ENCODE measurements around the gene SMIM7.

The SMIM7 gene

DNA sequence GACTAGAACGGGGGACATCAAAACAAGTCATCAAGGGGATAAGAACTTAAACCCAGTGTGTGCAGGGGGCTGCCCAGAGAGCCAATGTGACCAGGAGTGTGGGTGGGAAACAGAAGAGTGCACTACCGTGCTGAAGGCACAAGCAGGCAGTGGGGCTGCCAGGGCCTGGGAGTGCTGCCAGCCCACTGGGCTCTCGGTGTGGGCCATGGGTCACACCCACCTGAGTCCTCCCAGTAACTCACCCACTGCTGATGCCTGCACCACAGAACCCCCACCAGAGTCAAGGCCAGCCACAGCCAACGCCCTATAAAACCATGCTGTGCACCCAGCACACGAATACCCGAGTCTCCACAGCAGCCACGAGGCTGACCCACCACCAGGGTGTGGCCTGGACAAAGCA lies 40.5 kb downstream of the SMIM7 start:
- H3K4me3 ChIP-seq (ENCODE audit: control insufficient read depth, low read depth, low read length) = no peak overlapping the region
- no peak for DNase-seq (ENCODE audit: low read depth)
- TF ChIP-seq, protein P1, sequence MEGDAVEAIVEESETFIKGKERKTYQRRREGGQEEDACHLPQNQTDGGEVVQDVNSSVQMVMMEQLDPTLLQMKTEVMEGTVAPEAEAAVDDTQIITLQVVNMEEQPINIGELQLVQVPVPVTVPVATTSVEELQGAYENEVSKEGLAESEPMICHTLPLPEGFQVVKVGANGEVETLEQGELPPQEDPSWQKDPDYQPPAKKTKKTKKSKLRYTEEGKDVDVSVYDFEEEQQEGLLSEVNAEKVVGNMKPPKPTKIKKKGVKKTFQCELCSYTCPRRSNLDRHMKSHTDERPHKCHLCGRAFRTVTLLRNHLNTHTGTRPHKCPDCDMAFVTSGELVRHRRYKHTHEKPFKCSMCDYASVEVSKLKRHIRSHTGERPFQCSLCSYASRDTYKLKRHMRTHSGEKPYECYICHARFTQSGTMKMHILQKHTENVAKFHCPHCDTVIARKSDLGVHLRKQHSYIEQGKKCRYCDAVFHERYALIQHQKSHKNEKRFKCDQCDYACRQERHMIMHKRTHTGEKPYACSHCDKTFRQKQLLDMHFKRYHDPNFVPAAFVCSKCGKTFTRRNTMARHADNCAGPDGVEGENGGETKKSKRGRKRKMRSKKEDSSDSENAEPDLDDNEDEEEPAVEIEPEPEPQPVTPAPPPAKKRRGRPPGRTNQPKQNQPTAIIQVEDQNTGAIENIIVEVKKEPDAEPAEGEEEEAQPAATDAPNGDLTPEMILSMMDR (IDR thresholded peaks at IDR 0.05; ENCODE audit: control insufficient read depth, insufficient read depth, low read depth, low read length, missing control alignments) = no peak

GRCh38 chr19:16618248-16618647 lies 41.7 kb downstream of the SMIM7 start:
- TF ChIP-seq, protein P1 (IDR thresholded peaks at IDR 0.05; ENCODE audit: control insufficient read depth, insufficient read depth, low read depth, low read length, missing control alignments) = no peak
- H3K4me3 ChIP-seq (ENCODE audit: control insufficient read depth, low read depth, low read length) = no peak overlapping the region

GRCh38 chr19:16615808-16616207 lies 44.1 kb downstream of the SMIM7 start:
- TF ChIP-seq, protein P1 (IDR thresholded peaks at IDR 0.05; ENCODE audit: control insufficient read depth, insufficient read depth, low read depth, low read length, missing control alignments) = no peak
- H3K4me3 ChIP-seq (ENCODE audit: control insufficient read depth, low read depth, low read length) = no peak overlapping the region
- no peak for DNase-seq (ENCODE audit: low read depth)

More at GRCh38 chr19:16618248-16618647, 41.7 kb downstream of the SMIM7 start:
- no peak for DNase-seq (ENCODE audit: low read depth)

DNA sequence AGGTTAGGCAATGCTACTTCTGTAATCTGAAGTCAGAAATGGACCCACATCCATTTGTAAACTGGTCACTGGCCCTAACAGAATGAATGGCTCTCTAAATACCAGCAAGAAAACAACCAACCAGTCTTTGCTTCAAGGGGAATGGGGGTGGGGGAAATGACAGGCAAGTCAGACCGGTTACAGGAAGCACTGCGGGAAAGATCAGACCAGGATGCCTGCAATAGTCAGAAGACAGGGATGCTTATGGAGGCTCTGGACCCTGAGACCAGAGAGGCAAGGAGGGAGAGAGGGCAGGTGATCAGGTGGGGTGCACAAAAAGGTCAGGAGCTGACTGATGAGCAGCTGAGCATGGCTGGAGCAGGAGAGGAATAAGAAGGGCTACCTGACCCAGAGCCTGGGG lies 45.0 kb downstream of the SMIM7 start:
- TF ChIP-seq, protein P1 (IDR thresholded peaks at IDR 0.05; ENCODE audit: control insufficient read depth, insufficient read depth, low read depth, low read length, missing control alignments) = no peak

DNA sequence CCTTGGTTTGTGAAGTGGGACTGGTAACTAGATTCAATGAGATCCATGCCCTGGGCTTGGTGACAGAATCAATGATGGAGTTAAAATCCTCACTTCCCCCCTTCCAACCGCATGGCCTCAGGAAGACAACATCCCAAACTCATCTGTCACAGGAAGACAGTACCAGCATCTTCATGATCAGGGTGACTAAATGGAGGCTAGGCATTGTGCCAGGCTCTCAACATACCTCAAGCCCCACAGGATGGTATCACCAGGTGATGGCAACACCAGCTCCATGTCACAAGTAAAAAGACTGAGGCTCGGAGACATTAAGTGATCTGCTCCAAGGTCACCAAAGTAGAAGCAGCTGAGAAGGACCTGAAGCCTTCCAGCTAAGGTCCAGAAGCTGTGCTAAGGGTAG lies 46.1 kb downstream of the SMIM7 start:
- TF ChIP-seq, protein P1 (IDR thresholded peaks at IDR 0.05; ENCODE audit: control insufficient read depth, insufficient read depth, low read depth, low read length, missing control alignments) = no peak
- no peak overlapping the region for H3K4me3 ChIP-seq (ENCODE audit: control insufficient read depth, low read depth, low read length)
- DNase-seq (ENCODE audit: low read depth) = no peak

More for the DNA sequence above, 45.0 kb downstream of the SMIM7 start:
- no peak overlapping the region for H3K4me3 ChIP-seq (ENCODE audit: control insufficient read depth, low read depth, low read length)
- no peak for DNase-seq (ENCODE audit: low read depth)

DNA sequence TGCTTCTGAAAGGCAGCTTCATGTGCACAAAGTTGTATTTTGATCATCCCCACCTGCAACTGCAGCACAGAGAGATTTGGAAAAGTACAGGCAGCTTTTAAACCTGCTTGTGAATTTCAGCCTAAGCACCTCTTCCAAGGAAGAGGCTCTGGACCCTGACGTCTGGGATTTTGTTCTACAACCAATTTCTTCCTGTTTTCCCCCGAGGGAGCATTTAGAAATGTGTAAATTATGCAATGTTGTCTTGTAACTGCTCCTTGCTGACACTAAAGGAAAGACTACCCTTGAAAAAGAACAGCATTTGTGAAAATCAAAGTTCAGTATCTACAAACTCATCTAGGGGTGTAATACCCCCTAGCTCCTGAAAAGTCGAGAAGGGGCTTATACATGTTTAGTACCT lies 47.3 kb downstream of the SMIM7 start:
- DNase-seq (ENCODE audit: low read depth) = no peak
- TF ChIP-seq, protein P1 (IDR thresholded peaks at IDR 0.05; ENCODE audit: control insufficient read depth, insufficient read depth, low read depth, low read length, missing control alignments) = no peak
- no peak overlapping the region for H3K4me3 ChIP-seq (ENCODE audit: control insufficient read depth, low read depth, low read length)

- no peak for DNase-seq (ENCODE audit: low read depth)
- no peak overlapping the region for H3K4me3 ChIP-seq (ENCODE audit: control insufficient read depth, low read depth, low read length)
- TF ChIP-seq, protein P1 (IDR thresholded peaks at IDR 0.05; ENCODE audit: control insufficient read depth, insufficient read depth, low read depth, low read length, missing control alignments) = no peak
These were observed 48.8 kb downstream of the SMIM7 start for GRCh38 chr19:16611121-16611520.

Measured in AG09309 (cell line).